Gastrocnemius medialis (tissue), 4 donors: ENCODE results near the gene COX20.

Source experiments
- CTCF ChIP-seq, 5 experiments: fragments of 450-650 bp in 3 of 5; fragments of 200-600 bp in 2 of 5; sonication (generic) in 2 of 5; IDR thresholded peaks in 4 of 5; conservative IDR thresholded peaks in 1 of 5; 1 replicate in 4 of 5; 2 replicates in 1 of 5; pipeline ENCODE4 v1.5.1; 2016 to 2019; ENCODE audit warnings: antibody characterized with exemption in 5 of 5, mild to moderate bottlenecking in 3 of 5, moderate library complexity in 3 of 5
- POLR2A ChIP-seq, 2 donors: fragments of 450-650 bp; IDR thresholded peaks; one replicate each; pipeline ENCODE4 v1.6.1; 2017; ENCODE audit warnings: antibody characterized with exemption in 2 of 2, mild to moderate bottlenecking in 2 of 2, moderate library complexity in 2 of 2

GRCh38 chr1:244810221-244810620 is 25.2 kb upstream of the COX20 start:
- TF ChIP-seq CTCF (IDR thresholded peaks at IDR 0.05 in 4 of 5, conservative IDR thresholded peaks at IDR 0.05 in 1 of 5): no peak
- TF ChIP-seq POLR2A (IDR thresholded peaks at IDR 0.05): no peak
